NB4 (cell line): ENCODE results near the gene SGSM2.

Source experiments
- POLR2A ChIP-seq: IDR thresholded peaks from 2 replicates; pipeline ENCODE4 v1.6.1; 2011; ENCODE audit warnings: mild to moderate bottlenecking; ENCODE audit not compliant: insufficient read length; ENCODE audit errors: extremely low read depth
- TF ChIP-seq, protein P1 (sequence below): IDR thresholded peaks from one replicate; pipeline ENCODE4 v1.5.1; 2012; ENCODE audit warnings: low read depth, low read length
- TF ChIP-seq, protein P2 (sequence below): IDR thresholded peaks from 2 replicates; pipeline ENCODE4 v1.6.1; 2011; ENCODE audit warnings: low read depth, low read length

DNA sequence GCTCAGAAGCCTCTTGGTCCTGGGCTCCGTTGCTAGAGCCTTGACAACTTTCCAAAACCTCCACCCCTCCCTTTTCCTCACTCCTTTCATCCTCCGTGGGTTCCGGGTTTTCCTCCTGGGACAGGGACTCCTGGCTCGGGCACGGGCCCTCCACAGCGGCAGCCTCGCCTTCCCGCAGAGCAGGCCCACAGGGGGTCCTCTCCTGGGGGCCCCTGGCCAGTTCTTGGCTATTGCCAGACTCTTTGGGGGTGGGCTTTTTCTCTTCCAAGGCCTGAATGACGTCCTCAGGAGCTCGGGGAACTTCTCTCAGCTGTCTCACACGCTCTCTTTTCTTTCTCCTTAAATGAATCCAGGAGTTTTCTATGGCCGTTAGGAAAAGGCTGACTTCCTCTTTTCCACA lies 82.9 kb downstream of the SGSM2 start:
- TF ChIP-seq, protein P1, sequence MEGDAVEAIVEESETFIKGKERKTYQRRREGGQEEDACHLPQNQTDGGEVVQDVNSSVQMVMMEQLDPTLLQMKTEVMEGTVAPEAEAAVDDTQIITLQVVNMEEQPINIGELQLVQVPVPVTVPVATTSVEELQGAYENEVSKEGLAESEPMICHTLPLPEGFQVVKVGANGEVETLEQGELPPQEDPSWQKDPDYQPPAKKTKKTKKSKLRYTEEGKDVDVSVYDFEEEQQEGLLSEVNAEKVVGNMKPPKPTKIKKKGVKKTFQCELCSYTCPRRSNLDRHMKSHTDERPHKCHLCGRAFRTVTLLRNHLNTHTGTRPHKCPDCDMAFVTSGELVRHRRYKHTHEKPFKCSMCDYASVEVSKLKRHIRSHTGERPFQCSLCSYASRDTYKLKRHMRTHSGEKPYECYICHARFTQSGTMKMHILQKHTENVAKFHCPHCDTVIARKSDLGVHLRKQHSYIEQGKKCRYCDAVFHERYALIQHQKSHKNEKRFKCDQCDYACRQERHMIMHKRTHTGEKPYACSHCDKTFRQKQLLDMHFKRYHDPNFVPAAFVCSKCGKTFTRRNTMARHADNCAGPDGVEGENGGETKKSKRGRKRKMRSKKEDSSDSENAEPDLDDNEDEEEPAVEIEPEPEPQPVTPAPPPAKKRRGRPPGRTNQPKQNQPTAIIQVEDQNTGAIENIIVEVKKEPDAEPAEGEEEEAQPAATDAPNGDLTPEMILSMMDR, result no peak
- TF ChIP-seq POLR2A, result no peak
- TF ChIP-seq, protein P2, sequence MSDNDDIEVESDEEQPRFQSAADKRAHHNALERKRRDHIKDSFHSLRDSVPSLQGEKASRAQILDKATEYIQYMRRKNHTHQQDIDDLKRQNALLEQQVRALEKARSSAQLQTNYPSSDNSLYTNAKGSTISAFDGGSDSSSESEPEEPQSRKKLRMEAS, result no peak
